Measurements from ENCODE around the gene THEMIS.

Gene THEMIS

GRCh38 chr6:127914240-127914639, 13.4 kb upstream of the THEMIS start:
- Histone ChIP-seq H3K27ac (replicated peaks) (no peak overlapping the region), H3K27me3 (ENCODE audit: insufficient read depth, poor library complexity, severe bottlenecking) (no peaks in the 10 kb centered on the region), H3K4me3 (replicated peaks; ENCODE audit: insufficient read depth, low read length) (no peak overlapping the region)
- TF ChIP-seq CTCF (IDR thresholded peaks at IDR 0.05; ENCODE audit: insufficient read depth, low read length) = no peak
- no peak for TF ChIP-seq POLR2AphosphoS5 (IDR thresholded peaks at IDR 0.05; ENCODE audit: low read depth)
- TF ChIP-seq GABPA (IDR thresholded peaks at IDR 0.05; ENCODE audit: low read depth) = no peak
- DNase-seq (ENCODE audit: low read depth in 1 of 2, low spot score in 1 of 2) = no peak

GRCh38 chr6:127912914-127913313, 12.1 kb upstream of the THEMIS start:
- no peak for TF ChIP-seq GABPA (IDR thresholded peaks at IDR 0.05; ENCODE audit: low read depth)
- no peak for TF ChIP-seq POLR2AphosphoS5 (IDR thresholded peaks at IDR 0.05; ENCODE audit: low read depth)
- TF ChIP-seq CTCF (IDR thresholded peaks at IDR 0.05; ENCODE audit: insufficient read depth, low read length) = no peak
- TF ChIP-seq SPI1 (IDR thresholded peaks at IDR 0.05; ENCODE audit: borderline replicate concordance, low read depth) = no peak
- TF ChIP-seq REST (IDR thresholded peaks at IDR 0.05; ENCODE audit: insufficient replicate concordance, low read depth) = no peak
- H3K27me3 ChIP-seq (ENCODE audit: insufficient read depth, poor library complexity, severe bottlenecking) = no peaks in the 10 kb centered on the region
- H3K27ac ChIP-seq (replicated peaks) = no peak overlapping the region
- H3K4me3 ChIP-seq (replicated peaks; ENCODE audit: insufficient read depth, low read length) = no peak overlapping the region
- DNase-seq (ENCODE audit: low read depth in 1 of 2, low spot score in 1 of 2) = no peak

GRCh38 chr6:127907960-127908640, 7.2 kb upstream of the THEMIS start:
- Histone ChIP-seq H3K27me3 (ENCODE audit: insufficient read depth, poor library complexity, severe bottlenecking) (no peaks in the 10 kb centered on the region), H3K4me3 (replicated peaks; ENCODE audit: insufficient read depth, low read length) (no peak overlapping the region), H3K27ac (replicated peaks) (no peak overlapping the region)
- TF ChIP-seq SPI1 (IDR thresholded peaks at IDR 0.05; ENCODE audit: borderline replicate concordance, low read depth) (no peak), REST (IDR thresholded peaks at IDR 0.05; ENCODE audit: insufficient replicate concordance, low read depth) (no peak), CTCF (IDR thresholded peaks at IDR 0.05; ENCODE audit: insufficient read depth, low read length) (no peak), POLR2AphosphoS5 (IDR thresholded peaks at IDR 0.05; ENCODE audit: low read depth) (no peak), GABPA (IDR thresholded peaks at IDR 0.05; ENCODE audit: low read depth) (no peak)
- no peak for DNase-seq (ENCODE audit: low read depth in 1 of 2, low spot score in 1 of 2)

GRCh38 chr6:127904160-127904559, 3.3 kb upstream of the THEMIS start:
- TF ChIP-seq POLR2AphosphoS5 (IDR thresholded peaks at IDR 0.05; ENCODE audit: low read depth) (no peak), GABPA (IDR thresholded peaks at IDR 0.05; ENCODE audit: low read depth) (no peak), REST (IDR thresholded peaks at IDR 0.05; ENCODE audit: insufficient replicate concordance, low read depth) (no peak), SPI1 (IDR thresholded peaks at IDR 0.05; ENCODE audit: borderline replicate concordance, low read depth) (no peak), CTCF (IDR thresholded peaks at IDR 0.05; ENCODE audit: insufficient read depth, low read length) (no peak)
- no peak overlapping the region for H3K4me3 ChIP-seq (replicated peaks; ENCODE audit: insufficient read depth, low read length)
- no peak for DNase-seq (ENCODE audit: low read depth in 1 of 2, low spot score in 1 of 2)
- no peaks in the 10 kb centered on the region for H3K27me3 ChIP-seq (ENCODE audit: insufficient read depth, poor library complexity, severe bottlenecking)
- H3K27ac ChIP-seq (replicated peaks) = no peak overlapping the region

All from HL-60 (cell line).